Measurements from ENCODE around the gene CDK16.

Gene CDK16

DNA sequence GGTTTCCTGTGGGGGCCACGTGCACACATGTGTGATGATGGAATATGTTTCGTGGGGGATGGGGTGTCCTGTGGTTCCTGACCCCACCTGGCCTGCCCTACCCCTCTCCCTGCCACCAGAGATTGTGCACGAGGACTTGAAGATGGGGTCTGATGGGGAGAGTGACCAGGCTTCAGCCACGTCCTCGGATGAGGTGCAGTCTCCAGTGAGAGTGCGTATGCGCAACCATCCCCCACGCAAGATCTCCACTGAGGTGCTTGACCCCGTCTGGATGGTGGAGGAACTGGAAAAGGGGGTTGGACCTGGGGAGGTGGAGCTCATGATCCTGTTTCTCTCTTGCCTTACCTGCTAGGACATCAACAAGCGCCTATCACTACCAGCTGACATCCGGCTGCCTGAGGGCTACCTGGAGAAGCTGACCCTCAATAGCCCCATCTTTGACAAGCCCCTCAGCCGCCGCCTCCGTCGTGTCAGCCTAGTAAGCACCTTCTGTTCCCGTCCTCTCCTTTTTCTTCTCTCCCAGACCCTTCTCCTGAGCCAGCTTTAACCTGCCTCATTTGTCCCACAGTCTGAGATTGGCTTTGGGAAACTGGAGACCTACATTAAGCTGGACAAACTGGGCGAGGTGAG is 5.9 kb downstream of the CDK16 start:
- no peak overlapping the region for H2BK12ac ChIP-seq (ENCODE audit: low read length)
- no peak overlapping the region for H2BK120ac ChIP-seq (ENCODE audit: insufficient read depth, low read length, poor library complexity)
- H4K91ac ChIP-seq (ENCODE audit: low read depth, low read length), result no peak overlapping the region
- peaks cover 54 to 61% of the 10 kb centered on the region in 2 experiments for H3K36me3 ChIP-seq (ENCODE audit: control insufficient read depth in 1 of 2, insufficient read depth in 2 of 2, low read length in 2 of 2)
- H3K9me3 ChIP-seq (ENCODE audit: insufficient read depth, low read depth, low read length), result peaks cover 4% of the 10 kb centered on the region
- no peak overlapping the region for H2AFZ ChIP-seq (ENCODE audit: insufficient read depth, low read length, poor library complexity)
- H3K79me1 ChIP-seq (ENCODE audit: low read length), result no peaks in the 10 kb centered on the region
- no peak overlapping the region for H2BK5ac ChIP-seq (ENCODE audit: low read depth, low read length, poor library complexity)
- H3K18ac ChIP-seq (ENCODE audit: low read length), result no peak overlapping the region
- no peak overlapping the region for H4K12ac ChIP-seq (ENCODE audit: low read depth, low read length)
- H3K27me3 ChIP-seq (ENCODE audit: insufficient read depth, low read length), result no peaks in the 10 kb centered on the region
- peaks cover 7 to 10% of the 10 kb centered on the region in 2 experiments for H3K4me1 ChIP-seq (ENCODE audit: control insufficient read depth in 1 of 2, insufficient read depth in 2 of 2, low read length in 2 of 2)
- no peak for DNase-seq
- no peak overlapping the region for H4K8ac ChIP-seq (ENCODE audit: low read depth, low read length)
- H3K9ac ChIP-seq (ENCODE audit: low read length), result no peak overlapping the region
- no peak overlapping the region for H3K4me3 ChIP-seq (ENCODE audit: low read depth, low read length)
- no CpG with 5 or more reads among the region's 17 CpGs for WGBS (ENCODE audit: extremely low coverage, insufficient coverage, insufficient read length)
- H2AK5ac ChIP-seq (ENCODE audit: low read length), result no peak overlapping the region
- H3K27ac ChIP-seq (ENCODE audit: low read depth, low read length), result no peak overlapping the region
- H3K14ac ChIP-seq (ENCODE audit: low read length), result no peak overlapping the region
- peaks cover 7% of the 10 kb centered on the region for H3K79me2 ChIP-seq (ENCODE audit: control insufficient read depth, insufficient read depth, low read length, poor library complexity)
- no peak overlapping the region for H3K4me2 ChIP-seq (ENCODE audit: low read length)
- no peak overlapping the region for H3K23ac ChIP-seq (ENCODE audit: low read length)
- no peak overlapping the region for H3K4ac ChIP-seq (ENCODE audit: low read depth, low read length)

- Histone ChIP-seq H3K4me2 (ENCODE audit: low read length) (no peak overlapping the region), H3K9me3 (ENCODE audit: insufficient read depth, low read depth, low read length) (no peaks in the 10 kb centered on the region), H2AFZ (ENCODE audit: insufficient read depth, low read length, poor library complexity) (no peak overlapping the region), H3K4me3 (ENCODE audit: low read depth, low read length) (no peak overlapping the region), H3K9ac (ENCODE audit: low read length) (no peak overlapping the region), H2BK120ac (ENCODE audit: insufficient read depth, low read length, poor library complexity) (no peak overlapping the region), H2BK5ac (ENCODE audit: low read depth, low read length, poor library complexity) (no peak overlapping the region), H4K91ac (ENCODE audit: low read depth, low read length) (no peak overlapping the region), H3K27me3 (ENCODE audit: insufficient read depth, low read length) (no peaks in the 10 kb centered on the region), H3K36me3 (ENCODE audit: control insufficient read depth in 1 of 2, insufficient read depth in 2 of 2, low read length in 2 of 2) (peaks cover 55 to 61% of the 10 kb centered on the region in 2 experiments), H3K79me2 (ENCODE audit: control insufficient read depth, insufficient read depth, low read length, poor library complexity) (peaks cover 3% of the 10 kb centered on the region), H3K18ac (ENCODE audit: low read length) (no peak overlapping the region), H3K79me1 (ENCODE audit: low read length) (no peaks in the 10 kb centered on the region), H4K12ac (ENCODE audit: low read depth, low read length) (no peak overlapping the region), H3K23ac (ENCODE audit: low read length) (no peak overlapping the region), H3K4ac (ENCODE audit: low read depth, low read length) (no peak overlapping the region), H2BK12ac (ENCODE audit: low read length) (no peak overlapping the region), H2AK5ac (ENCODE audit: low read length) (no peak overlapping the region), H4K8ac (ENCODE audit: low read depth, low read length) (no peak overlapping the region), H3K4me1 (ENCODE audit: control insufficient read depth in 1 of 2, insufficient read depth in 2 of 2, low read length in 2 of 2) (peaks cover 2 to 5% of the 10 kb centered on the region in 2 experiments), H3K14ac (ENCODE audit: low read length) (no peak overlapping the region), H3K27ac (ENCODE audit: low read depth, low read length) (no peak overlapping the region)
- DNase-seq, result no peak
- no CpG with 5 or more reads among the region's 4 CpGs for WGBS (ENCODE audit: extremely low coverage, insufficient coverage, insufficient read length)
Measured at GRCh38 chrX:47224896-47225290, 6.4 kb downstream of the CDK16 start.

DNA sequence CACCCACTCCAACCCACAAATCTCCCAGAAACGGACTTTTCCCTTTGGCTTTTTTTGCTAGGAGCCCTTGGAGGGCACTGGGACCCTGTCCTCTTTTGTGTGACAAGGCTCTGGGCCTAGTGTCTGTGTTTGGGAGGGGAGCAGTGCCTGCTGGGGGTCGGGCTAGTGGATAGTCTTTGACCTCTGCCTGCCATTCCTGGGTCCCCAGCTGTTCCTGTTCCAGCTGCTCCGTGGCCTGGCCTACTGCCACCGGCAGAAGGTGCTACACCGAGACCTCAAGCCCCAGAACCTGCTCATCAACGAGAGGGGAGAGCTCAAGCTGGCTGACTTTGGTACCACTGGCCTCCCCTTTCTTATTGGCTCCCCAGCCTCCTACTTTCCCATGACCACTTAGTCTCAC is 7.6 kb downstream of the CDK16 start:
- Histone ChIP-seq H2AFZ (ENCODE audit: insufficient read depth, low read length, poor library complexity) (no peak overlapping the region), H3K4me3 (ENCODE audit: low read depth, low read length) (no peak overlapping the region), H2BK120ac (ENCODE audit: insufficient read depth, low read length, poor library complexity) (no peak overlapping the region), H2BK12ac (ENCODE audit: low read length) (no peak overlapping the region), H3K27ac (ENCODE audit: low read depth, low read length) (no peak overlapping the region), H3K9me3 (ENCODE audit: insufficient read depth, low read depth, low read length) (no peaks in the 10 kb centered on the region), H4K12ac (ENCODE audit: low read depth, low read length) (no peak overlapping the region), H3K9ac (ENCODE audit: low read length) (no peak overlapping the region), H3K18ac (ENCODE audit: low read length) (no peak overlapping the region), H3K4me1 (ENCODE audit: control insufficient read depth in 1 of 2, insufficient read depth in 2 of 2, low read length in 2 of 2) (no peaks in the 10 kb centered on the region), H3K36me3 (ENCODE audit: control insufficient read depth in 1 of 2, insufficient read depth in 2 of 2, low read length in 2 of 2) (peaks cover 55 to 61% of the 10 kb centered on the region in 2 experiments), H2AK5ac (ENCODE audit: low read length) (no peak overlapping the region), H3K79me2 (ENCODE audit: control insufficient read depth, insufficient read depth, low read length, poor library complexity) (no peaks in the 10 kb centered on the region), H3K27me3 (ENCODE audit: insufficient read depth, low read length) (no peaks in the 10 kb centered on the region), H4K91ac (ENCODE audit: low read depth, low read length) (no peak overlapping the region), H4K8ac (ENCODE audit: low read depth, low read length) (no peak overlapping the region), H2BK5ac (ENCODE audit: low read depth, low read length, poor library complexity) (no peak overlapping the region), H3K14ac (ENCODE audit: low read length) (no peak overlapping the region), H3K4me2 (ENCODE audit: low read length) (no peak overlapping the region), H3K23ac (ENCODE audit: low read length) (no peak overlapping the region), H3K4ac (ENCODE audit: low read depth, low read length) (no peak overlapping the region), H3K79me1 (ENCODE audit: low read length) (no peaks in the 10 kb centered on the region)
- no peak for DNase-seq
- no CpG with 5 or more reads among the region's 6 CpGs for WGBS (ENCODE audit: extremely low coverage, insufficient coverage, insufficient read length)

DNA sequence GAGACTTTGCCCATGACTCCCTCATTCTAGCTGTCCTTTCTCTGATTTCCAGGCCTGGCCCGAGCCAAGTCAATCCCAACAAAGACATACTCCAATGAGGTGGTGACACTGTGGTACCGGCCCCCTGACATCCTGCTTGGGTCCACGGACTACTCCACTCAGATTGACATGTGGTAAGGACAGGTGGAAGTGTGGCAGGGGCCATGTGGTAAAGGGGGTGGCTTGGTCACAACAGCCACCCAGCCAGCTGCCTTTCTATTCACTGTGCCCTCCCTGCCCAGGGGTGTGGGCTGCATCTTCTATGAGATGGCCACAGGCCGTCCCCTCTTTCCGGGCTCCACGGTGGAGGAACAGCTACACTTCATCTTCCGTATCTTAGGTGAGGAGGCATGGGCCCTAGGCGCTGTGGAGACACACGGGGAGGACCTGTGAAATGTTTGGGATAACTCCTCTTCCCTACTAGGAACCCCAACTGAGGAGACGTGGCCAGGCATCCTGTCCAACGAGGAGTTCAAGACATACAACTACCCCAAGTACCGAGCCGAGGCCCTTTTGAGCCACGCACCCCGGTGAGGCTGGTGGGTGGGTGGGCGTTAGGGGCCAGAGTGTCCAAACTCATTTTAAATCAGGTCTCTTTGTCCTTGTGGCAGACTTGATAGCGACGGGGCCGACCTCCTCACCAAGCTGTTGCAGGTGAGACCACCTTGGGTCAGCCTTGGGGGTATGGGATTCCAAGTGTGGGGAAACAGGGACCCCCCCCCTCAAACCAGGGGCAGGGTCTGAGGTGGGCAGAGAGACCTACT is 8.3 kb downstream of the CDK16 start:
- Histone ChIP-seq H3K36me3 (ENCODE audit: control insufficient read depth in 1 of 2, insufficient read depth in 2 of 2, low read length in 2 of 2) (peaks cover 55 to 60% of the 10 kb centered on the region in 2 experiments), H3K4me3 (ENCODE audit: low read depth, low read length) (no peak overlapping the region), H2AK5ac (ENCODE audit: low read length) (no peak overlapping the region), H3K27ac (ENCODE audit: low read depth, low read length) (no peak overlapping the region), H3K4me2 (ENCODE audit: low read length) (no peak overlapping the region), H4K91ac (ENCODE audit: low read depth, low read length) (no peak overlapping the region), H2BK120ac (ENCODE audit: insufficient read depth, low read length, poor library complexity) (no peak overlapping the region), H3K4me1 (ENCODE audit: control insufficient read depth in 1 of 2, insufficient read depth in 2 of 2, low read length in 2 of 2) (no peaks in the 10 kb centered on the region), H3K4ac (ENCODE audit: low read depth, low read length) (no peak overlapping the region), H3K79me2 (ENCODE audit: control insufficient read depth, insufficient read depth, low read length, poor library complexity) (no peaks in the 10 kb centered on the region), H3K23ac (ENCODE audit: low read length) (no peak overlapping the region), H3K9ac (ENCODE audit: low read length) (no peak overlapping the region), H2BK5ac (ENCODE audit: low read depth, low read length, poor library complexity) (no peak overlapping the region), H3K14ac (ENCODE audit: low read length) (no peak overlapping the region), H3K27me3 (ENCODE audit: insufficient read depth, low read length) (no peaks in the 10 kb centered on the region), H4K8ac (ENCODE audit: low read depth, low read length) (no peak overlapping the region), H3K9me3 (ENCODE audit: insufficient read depth, low read depth, low read length) (no peaks in the 10 kb centered on the region), H2BK12ac (ENCODE audit: low read length) (no peak overlapping the region), H3K79me1 (ENCODE audit: low read length) (no peaks in the 10 kb centered on the region), H2AFZ (ENCODE audit: insufficient read depth, low read length, poor library complexity) (no peak overlapping the region), H3K18ac (ENCODE audit: low read length) (no peak overlapping the region), H4K12ac (ENCODE audit: low read depth, low read length) (no peak overlapping the region)
- WGBS (ENCODE audit: extremely low coverage, insufficient coverage, insufficient read length), result no CpG with 5 or more reads among the region's 19 CpGs
- DNase-seq, result no peak

Data from trophoblast cell (in vitro differentiated cells and primary cell).